T-helper 17 cell (primary cell): ENCODE measurements around the gene TMTC2. TPM values are rescaled to one million over a fixed set of nuclear protein-coding genes. Genes with fewer than 3 reads are reported as not detected.

ENCODE experiments used
- ATAC-seq: fragments of 150-1000 bp; cut with Tn5 transposase; 2 replicates; pipeline ENCODE4 v1.10.0; 2021; ENCODE audit warnings: mild to moderate bottlenecking, moderate library complexity
- DNase-seq, 3 donors: peaks; one replicate each; pipeline versions ENCODE4 v3.0.0 to v3.0.0-alpha.2; 2020 to 2021
- H3K9me3 ChIP-seq: one replicate; pipeline ENCODE4 v1.7.0; 2013; ENCODE audit warnings: low read length, mild to moderate bottlenecking; ENCODE audit not compliant: control insufficient read depth, poor library complexity, severe bottlenecking
- H3K27ac Mint-ChIP-seq: one replicate; pipeline ENCODE4 v1.8.0; 2022; ENCODE audit warnings: mild to moderate bottlenecking, moderate library complexity, mixed read lengths
- H3K27me3 Mint-ChIP-seq: one replicate; pipeline ENCODE4 v1.8.0; 2022; ENCODE audit warnings: mixed read lengths
- H3K36me3 Mint-ChIP-seq: one replicate; pipeline ENCODE4 v1.8.0; 2022; ENCODE audit warnings: low read depth, mixed read lengths
- H3K4me1 Mint-ChIP-seq: one replicate; pipeline ENCODE4 v1.8.0; 2022; ENCODE audit warnings: mild to moderate bottlenecking, mixed read lengths
- H3K4me3 Mint-ChIP-seq: one replicate; pipeline ENCODE4 v1.8.0; 2022; ENCODE audit warnings: mild to moderate bottlenecking, moderate library complexity, mixed read lengths
- total RNA-seq, 4 donors: library from RNA in 2 of 4; stranded (reverse) in 2 of 4; gene quantifications; one replicate each; pipeline ENCODE4 v1.2.3 and lab custom pipeline; 2022 to 2026

TMTC2 gene
- total RNA-seq, 2 donors from 2014 or later: 6.0 to 6.2 TPM

DNA sequence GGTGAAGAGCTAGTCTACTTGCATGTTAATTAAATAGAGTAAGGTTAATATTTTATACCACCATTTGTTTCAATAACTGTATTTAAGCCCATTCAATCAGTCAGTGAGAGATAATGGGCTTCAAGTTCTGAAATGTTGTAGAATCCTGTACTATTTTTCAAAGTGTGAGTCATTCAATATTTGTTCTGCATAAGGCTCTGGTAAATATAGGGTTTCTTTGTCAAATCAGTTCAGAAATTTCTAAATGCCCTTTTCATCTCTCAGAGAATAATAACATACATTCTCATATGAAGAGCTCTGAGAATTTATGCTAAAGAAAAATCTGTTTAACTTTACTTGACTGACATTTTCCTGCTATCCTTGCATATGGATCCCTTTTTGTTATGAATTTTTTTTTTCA is 493.3 kb downstream of the TMTC2 start:
- no peaks in the 10 kb centered on the region for H3K36me3 Mint-ChIP-seq
- H3K4me3 Mint-ChIP-seq: no peak overlapping the region
- DNase-seq: no peak
- no peaks in the 10 kb centered on the region for H3K27me3 Mint-ChIP-seq
- ATAC-seq: no peak
- H3K27ac Mint-ChIP-seq: no peak overlapping the region
- no peaks in the 10 kb centered on the region for H3K9me3 ChIP-seq
- H3K4me1 Mint-ChIP-seq: no peaks in the 10 kb centered on the region

DNA sequence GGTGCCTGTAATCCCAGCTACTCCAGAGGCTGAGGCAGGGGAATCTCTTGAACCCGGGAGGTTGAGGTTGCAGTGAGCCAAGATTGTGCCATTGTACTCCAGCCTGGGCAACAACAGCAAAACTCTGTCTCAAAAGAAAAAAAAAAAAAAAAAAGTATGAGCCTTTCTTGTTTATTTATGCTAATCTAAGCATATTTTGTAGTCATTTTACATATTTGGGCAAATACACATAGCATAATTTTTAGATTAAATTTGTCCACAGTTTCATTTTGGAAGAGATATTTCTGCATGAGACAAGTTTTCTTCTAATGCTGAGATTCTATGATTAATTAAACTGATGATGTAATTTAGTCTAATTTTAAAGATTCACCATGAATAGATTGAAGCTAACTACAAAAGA is 494.4 kb downstream of the TMTC2 start:
- ATAC-seq: no peak

DNA sequence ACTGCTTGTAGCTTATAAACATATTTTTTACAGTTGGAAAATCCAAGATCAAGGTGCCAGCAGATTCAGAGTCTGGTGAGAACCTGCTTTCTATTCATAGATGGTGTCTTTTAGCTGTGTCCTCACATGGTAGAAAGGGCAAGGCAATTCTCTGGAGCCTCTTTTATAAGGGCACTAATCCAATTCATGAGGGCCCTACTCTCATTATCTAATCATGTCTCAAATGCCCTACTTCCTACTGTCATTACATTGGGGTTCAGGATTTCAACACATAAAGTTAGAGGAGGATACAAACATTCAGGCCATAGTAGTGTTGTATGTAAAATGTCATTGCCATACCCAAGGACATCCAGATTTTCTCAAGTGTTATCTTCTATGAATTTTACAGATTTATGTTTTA is 496.4 kb downstream of the TMTC2 start:
- no peak overlapping the region for H3K4me3 Mint-ChIP-seq
- DNase-seq (no peak), ATAC-seq (no peak)
- H3K36me3 Mint-ChIP-seq: no peaks in the 10 kb centered on the region
- no peaks in the 10 kb centered on the region for H3K27me3 Mint-ChIP-seq
- H3K4me1 Mint-ChIP-seq: no peaks in the 10 kb centered on the region
- no peaks in the 10 kb centered on the region for H3K9me3 ChIP-seq
- H3K27ac Mint-ChIP-seq: no peak overlapping the region

More for the DNA sequence above, 494.4 kb downstream of the TMTC2 start:
- no peaks in the 10 kb centered on the region for H3K4me1 Mint-ChIP-seq
- H3K27me3 Mint-ChIP-seq: no peaks in the 10 kb centered on the region
- no peak overlapping the region for H3K27ac Mint-ChIP-seq
- H3K36me3 Mint-ChIP-seq: no peaks in the 10 kb centered on the region
- H3K9me3 ChIP-seq: no peaks in the 10 kb centered on the region
- H3K4me3 Mint-ChIP-seq: no peak overlapping the region
- DNase-seq: no peak
